HFF-Myc (cell line): ENCODE measurements around the gene GAP43.

Source experiments
- DNase-seq: peaks from one replicate; pipeline ENCODE4 v3.0.0-alpha.2; 2011; ENCODE audit warnings: low read depth; ENCODE audit errors: extremely low read depth
- H3K4me3 ChIP-seq: replicated peaks from 2 replicates; pipeline ENCODE4 v1.5.1; 2011; ENCODE audit warnings: low read depth, mild to moderate bottlenecking, control low read depth, low read length
- CTCF ChIP-seq: IDR thresholded peaks from 2 replicates; pipeline ENCODE4 v1.5.1; 2012; ENCODE audit warnings: mild to moderate bottlenecking, low read depth, low read length, control low read depth; ENCODE audit errors: missing control alignments

The GAP43 gene

GRCh38 chr3:115615001-115615814 is 8.1 kb upstream of the GAP43 start:
- DNase-seq, result no peak
- TF ChIP-seq CTCF, result no peak

GRCh38 chr3:115616461-115616860 is 6.8 kb upstream of the GAP43 start:
- DNase-seq, result no peak
- TF ChIP-seq CTCF, result no peak
- no peak overlapping the region for H3K4me3 ChIP-seq

More at GRCh38 chr3:115615001-115615814, 8.1 kb upstream of the GAP43 start:
- H3K4me3 ChIP-seq, result no peak overlapping the region

GRCh38 chr3:115617591-115617990 is 5.7 kb upstream of the GAP43 start:
- DNase-seq, result no peak
- TF ChIP-seq CTCF, result no peak
- H3K4me3 ChIP-seq, result no peak overlapping the region

GRCh38 chr3:115624029-115624741 is 875 bp downstream of the GAP43 start:
- H3K4me3 ChIP-seq, result peak overlapping the region; percentile 45
- TF ChIP-seq CTCF, result no peak
- no peak for DNase-seq

- no peak for TF ChIP-seq CTCF
- no peak overlapping the region for H3K4me3 ChIP-seq
- no peak for DNase-seq
These were observed 1.6 kb downstream of the GAP43 start for GRCh38 chr3:115624901-115625300.

- H3K4me3 ChIP-seq, result no peak overlapping the region
- DNase-seq, result no peak
- no peak for TF ChIP-seq CTCF
These were observed 2.7 kb downstream of the GAP43 start for GRCh38 chr3:115626006-115626409.

GRCh38 chr3:115626721-115627120 is 3.4 kb downstream of the GAP43 start:
- DNase-seq, result no peak
- TF ChIP-seq CTCF, result no peak
- no peak overlapping the region for H3K4me3 ChIP-seq
